Esophagus (tissue), 2 donors: Measurements from ENCODE around the gene PDLIM7. TPM values are rescaled to one million over a fixed set of nuclear protein-coding genes. Genes with fewer than 3 reads are reported as not detected.

Source experiments
- H3K27ac ChIP-seq, 2 donors: one replicate each; pipeline ENCODE4 v1.5.1; 2013; ENCODE audit warnings: low read depth in 2 of 2, mild to moderate bottlenecking in 2 of 2, inconsistent platforms in 1 of 2, low read length in 1 of 2, moderate library complexity in 1 of 2
- H3K27me3 ChIP-seq, 2 donors: one replicate each; pipeline ENCODE4 v1.6.1; 2013; ENCODE audit warnings: low read length in 2 of 2, control low read depth in 1 of 2, mild to moderate bottlenecking in 1 of 2; ENCODE audit not compliant: insufficient read depth in 2 of 2, control insufficient read depth in 1 of 2
- H3K36me3 ChIP-seq, 2 donors: one replicate each; pipeline ENCODE4 v1.6.1; 2013; ENCODE audit warnings: low read length in 1 of 2; ENCODE audit not compliant: control insufficient read depth in 2 of 2, insufficient read depth in 2 of 2
- H3K4me1 ChIP-seq, 2 donors: one replicate each; pipeline ENCODE4 v1.6.1; 2013; ENCODE audit warnings: low read length in 1 of 2; ENCODE audit not compliant: control insufficient read depth in 2 of 2, insufficient read depth in 2 of 2
- H3K4me3 ChIP-seq, 2 donors: one replicate each; pipeline ENCODE4 v1.5.1; 2013; ENCODE audit warnings: low read length in 2 of 2, mild to moderate bottlenecking in 2 of 2, low read depth in 1 of 2, moderate library complexity in 1 of 2
- H3K9me3 ChIP-seq, 2 donors: one replicate each; pipeline ENCODE4 v1.6.1; 2013; ENCODE audit warnings: mild to moderate bottlenecking in 2 of 2, low read depth in 1 of 2, low read length in 1 of 2, moderate library complexity in 1 of 2; ENCODE audit not compliant: control insufficient read depth in 2 of 2, insufficient read depth in 1 of 2
- WGBS, 2 donors: extraction: QIAGEN DNeasy Blood & Tissue Kit; methylation state at CpG; one replicate each; pipeline ENCODE4 v1.1.7; 2013; 5-methylcytosine and 5-hydroxymethylcytosine counted together
- polyA plus RNA-seq, 2 donors: library from polyadenylated mRNA; stranded (reverse); fragments of 200-250 nt; gene quantifications; one replicate each; pipeline ENCODE4 v1.2.3, GENCODE V29; 2013
- donor health status: healthy with polysubstance abuse.
- donor health status: Bipolar disorder and iron deficiency.

PDLIM7 gene
- polyA plus RNA-seq, 2 donors, result 65.4 to 102 TPM

DNA sequence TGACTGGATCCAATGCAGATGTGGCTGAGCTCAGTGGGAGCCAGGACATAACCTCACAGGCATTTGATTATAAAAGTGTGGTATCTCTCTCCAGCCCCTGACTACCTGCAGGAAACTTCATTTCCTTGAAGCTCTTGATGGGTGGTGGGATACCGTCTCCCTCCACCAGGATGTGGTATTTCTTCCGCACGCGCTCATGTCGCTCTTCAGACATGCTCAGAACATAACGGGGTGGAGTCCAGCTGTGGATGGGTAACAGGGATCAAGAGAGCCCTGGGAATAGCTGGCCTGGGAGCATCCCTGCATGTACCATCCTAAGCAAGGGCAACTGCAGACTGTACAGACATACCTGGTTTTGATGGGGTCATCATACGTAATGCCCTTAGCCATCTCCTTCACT lies 18.2 kb upstream of the PDLIM7 start:
- H3K4me3 ChIP-seq, result peak overlapping the region in 1 of 2 donors; percentile 73

DNA sequence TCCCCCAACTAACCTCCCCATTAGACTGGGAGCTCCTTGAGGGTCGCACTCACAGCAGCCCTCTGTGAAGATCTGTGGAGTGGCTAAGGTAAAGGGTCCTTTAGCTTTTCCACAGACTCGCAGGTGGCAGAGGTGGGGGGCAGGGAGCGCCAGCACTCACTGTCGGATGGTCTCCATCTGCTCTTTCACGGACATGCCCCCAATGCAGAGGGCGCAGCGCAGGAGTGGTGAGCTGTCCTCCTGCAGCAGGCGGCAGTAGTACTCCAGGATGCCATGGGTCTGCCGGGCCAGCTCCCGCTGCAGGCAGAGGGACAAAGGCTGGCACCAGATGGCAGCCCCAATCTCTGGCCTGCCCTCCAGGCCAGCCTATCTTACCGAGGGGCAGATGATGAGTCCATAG lies 17.1 kb upstream of the PDLIM7 start:
- H3K4me3 ChIP-seq, result no peak overlapping the region
- peaks cover 25 to 48% of the 10 kb centered on the region in 2 donors for H3K36me3 ChIP-seq
- WGBS, 2 donors, result 94% methylated on average over 11 of the region's 11 CpGs
- H3K4me1 ChIP-seq, result peaks cover 3 to 8% of the 10 kb centered on the region in 2 donors
- no peaks in the 10 kb centered on the region for H3K27me3 ChIP-seq
- no peak overlapping the region for H3K27ac ChIP-seq
- H3K9me3 ChIP-seq, result no peaks in the 10 kb centered on the region

More for the DNA sequence above, 18.2 kb upstream of the PDLIM7 start:
- Histone ChIP-seq H3K27ac (no peak overlapping the region), H3K9me3 (no peaks in the 10 kb centered on the region), H3K36me3 (peaks cover 27 to 52% of the 10 kb centered on the region in 2 donors), H3K4me1 (peaks cover 3 to 8% of the 10 kb centered on the region in 2 donors), H3K27me3 (no peaks in the 10 kb centered on the region)
- WGBS, 2 donors, result 87% methylated on average over 7 of the region's 7 CpGs

DNA sequence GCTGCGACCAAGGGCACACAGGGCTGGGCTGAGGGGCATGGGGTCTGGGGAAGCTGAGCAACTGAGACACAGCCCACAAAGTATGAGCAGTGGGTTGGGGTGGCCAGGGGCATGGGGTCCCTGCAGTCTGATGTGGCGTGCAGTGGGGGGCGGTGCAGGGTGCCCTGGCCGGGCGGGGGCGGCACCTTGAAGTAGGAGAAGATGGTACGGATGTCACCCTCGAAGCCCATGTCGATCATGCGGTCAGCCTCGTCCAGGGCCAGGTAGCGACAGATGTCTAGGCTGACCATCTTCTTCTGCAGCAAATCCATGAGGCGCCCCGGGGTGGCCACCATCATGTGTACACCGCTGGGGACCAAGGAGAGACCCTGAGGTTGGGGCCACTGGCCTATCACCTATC lies 16.1 kb upstream of the PDLIM7 start:
- Histone ChIP-seq H3K36me3 (peaks cover 24 to 44% of the 10 kb centered on the region in 2 donors), H3K27me3 (no peaks in the 10 kb centered on the region), H3K9me3 (no peaks in the 10 kb centered on the region), H3K4me3 (no peak overlapping the region), H3K4me1 (peaks cover 3 to 8% of the 10 kb centered on the region in 2 donors), H3K27ac (no peak overlapping the region)
- 94 to 97% methylated on average over 13 to 15 of the region's 15 CpGs for WGBS, 2 donors

DNA sequence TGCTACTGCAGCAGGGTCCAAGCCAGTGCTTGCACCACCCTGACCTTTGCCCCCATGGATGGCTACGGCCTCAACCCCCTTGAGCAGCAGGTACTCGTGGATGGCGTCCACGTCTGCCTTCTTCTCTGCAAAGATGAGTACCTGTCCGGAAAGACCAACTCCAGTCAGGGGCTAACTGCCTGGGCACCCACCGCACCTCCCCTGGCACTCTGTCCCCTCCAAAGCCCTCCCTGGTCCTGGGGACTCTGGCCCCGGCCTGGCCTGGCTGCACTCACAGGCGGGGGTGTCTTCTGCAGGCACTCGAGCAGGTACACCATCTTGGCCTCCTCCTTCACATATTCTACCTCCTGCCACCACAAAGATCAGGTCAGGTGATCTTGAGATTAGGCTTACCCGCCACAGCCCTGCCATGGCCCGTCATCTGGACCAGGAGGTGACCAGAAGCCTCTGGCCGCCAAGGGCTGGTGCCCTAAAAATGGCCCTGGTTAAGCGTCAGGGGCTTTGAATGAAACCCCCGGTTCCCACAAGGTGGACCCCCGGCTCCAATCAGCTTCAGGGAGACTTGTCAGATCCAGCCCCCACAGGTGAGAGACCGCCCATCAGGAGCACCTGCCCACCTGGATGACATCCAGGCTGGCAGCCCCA lies 15.5 kb upstream of the PDLIM7 start:
- Histone ChIP-seq H3K36me3 (peaks cover 24 to 44% of the 10 kb centered on the region in 2 donors), H3K27me3 (no peaks in the 10 kb centered on the region), H3K4me1 (peaks cover 3 to 8% of the 10 kb centered on the region in 2 donors), H3K9me3 (no peaks in the 10 kb centered on the region), H3K27ac (no peak overlapping the region), H3K4me3 (no peak overlapping the region)
- WGBS, 2 donors, result 90 to 91% methylated on average over 16 of the region's 16 CpGs

DNA sequence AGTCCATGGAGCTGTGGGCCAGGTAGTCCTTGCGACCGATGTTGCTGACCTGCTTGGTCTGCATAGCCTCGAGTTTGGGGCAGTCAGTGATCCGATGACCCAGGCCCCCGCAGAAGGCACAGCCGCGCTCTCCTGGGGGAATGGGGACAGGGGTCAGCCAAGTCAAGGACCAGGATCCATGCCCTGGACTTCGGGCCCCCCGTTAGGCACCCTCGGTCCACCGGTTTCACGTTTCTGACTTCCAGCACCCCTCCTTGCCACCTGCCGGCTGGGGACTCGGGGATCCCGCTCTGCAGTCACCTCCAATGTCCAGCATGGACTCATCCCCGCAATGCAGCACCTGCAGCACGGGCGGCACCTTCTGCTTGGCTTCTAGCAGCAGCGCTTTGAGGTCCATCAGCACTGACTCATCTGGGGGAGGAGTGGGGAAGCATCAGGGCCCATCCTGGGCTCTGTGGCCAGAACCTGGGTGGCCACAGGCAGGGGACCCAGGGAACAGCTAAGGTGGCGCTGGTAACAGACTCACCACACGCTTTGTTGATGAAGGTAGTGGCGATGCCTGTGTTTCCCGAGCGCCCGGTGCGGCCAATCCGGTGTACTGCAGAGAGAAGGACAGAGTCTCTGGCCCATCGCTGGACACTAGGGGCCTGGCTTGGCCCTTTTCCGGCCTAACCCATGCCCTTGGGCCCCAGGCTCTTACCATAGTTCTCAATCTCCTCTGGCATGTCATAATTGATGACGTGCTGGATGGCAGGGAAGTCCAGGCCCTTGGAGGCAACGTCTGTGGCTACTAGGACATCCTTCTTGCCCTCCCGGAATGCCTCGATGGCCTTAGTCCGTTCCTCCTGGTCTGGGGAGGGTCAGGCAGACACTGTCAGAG lies 14.6 kb upstream of the PDLIM7 start:
- no peak overlapping the region for H3K4me3 ChIP-seq
- no peak overlapping the region for H3K27ac ChIP-seq

DNA sequence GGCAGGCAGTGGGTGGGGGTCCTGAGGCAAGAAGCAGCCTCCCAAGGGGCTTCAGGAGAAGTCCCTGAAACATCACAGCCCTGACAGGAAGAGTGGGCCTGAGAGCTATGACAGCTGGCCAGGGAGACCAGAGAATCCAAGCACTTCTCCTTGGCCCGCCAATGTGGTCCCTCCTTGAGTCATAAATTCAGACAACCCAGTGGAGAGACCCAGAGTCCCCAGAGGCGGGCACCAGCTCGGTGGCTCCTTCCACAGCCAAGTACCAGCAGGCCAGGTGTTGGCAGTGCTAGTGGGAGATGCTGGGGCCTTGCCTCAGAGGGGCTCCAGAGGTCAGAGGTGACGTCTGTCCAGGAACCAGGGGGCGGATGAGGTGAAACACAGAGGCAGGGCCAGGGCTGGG lies 13.8 kb upstream of the PDLIM7 start:
- no peak overlapping the region for H3K4me3 ChIP-seq
- H3K27me3 ChIP-seq, result no peaks in the 10 kb centered on the region
- peaks cover 24 to 44% of the 10 kb centered on the region in 2 donors for H3K36me3 ChIP-seq
- H3K4me1 ChIP-seq, result peaks cover 3 to 6% of the 10 kb centered on the region in 2 donors
- 82 to 83% methylated on average over 5 of the region's 5 CpGs for WGBS, 2 donors
- no peak overlapping the region for H3K27ac ChIP-seq
- H3K9me3 ChIP-seq, result no peaks in the 10 kb centered on the region

More for the DNA sequence above, 14.6 kb upstream of the PDLIM7 start:
- Histone ChIP-seq H3K36me3 (peaks cover 24 to 44% of the 10 kb centered on the region in 2 donors), H3K4me1 (peaks cover 3 to 8% of the 10 kb centered on the region in 2 donors), H3K9me3 (no peaks in the 10 kb centered on the region), H3K27me3 (no peaks in the 10 kb centered on the region)
- 93 to 94% methylated on average over 33 to 34 of the region's 34 CpGs for WGBS, 2 donors

DNA sequence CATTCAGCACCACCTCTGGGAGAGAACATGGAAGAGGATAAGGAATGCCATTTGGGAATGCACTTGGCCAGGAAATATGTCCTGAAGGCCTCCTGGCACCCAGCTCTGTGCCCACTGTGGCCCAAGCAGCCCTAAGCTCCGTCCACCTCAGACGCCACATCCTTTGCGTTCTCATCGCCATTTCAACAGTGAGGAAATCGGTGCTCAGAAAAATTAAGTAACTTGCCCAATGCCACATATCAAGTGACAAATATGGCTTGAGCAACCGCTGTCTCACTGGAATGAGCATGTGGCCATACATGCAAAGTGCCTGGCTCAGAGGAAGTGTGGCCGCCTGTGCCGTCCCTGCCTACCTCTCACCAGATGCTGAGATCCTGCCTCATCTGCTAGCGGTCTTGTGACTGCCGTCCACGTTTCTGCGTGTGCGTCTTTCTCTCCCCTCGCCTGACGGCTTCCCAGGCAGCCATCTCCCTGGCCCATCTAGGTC lies 13.2 kb upstream of the PDLIM7 start:
- peaks cover 23 to 44% of the 10 kb centered on the region in 2 donors for H3K36me3 ChIP-seq

DNA sequence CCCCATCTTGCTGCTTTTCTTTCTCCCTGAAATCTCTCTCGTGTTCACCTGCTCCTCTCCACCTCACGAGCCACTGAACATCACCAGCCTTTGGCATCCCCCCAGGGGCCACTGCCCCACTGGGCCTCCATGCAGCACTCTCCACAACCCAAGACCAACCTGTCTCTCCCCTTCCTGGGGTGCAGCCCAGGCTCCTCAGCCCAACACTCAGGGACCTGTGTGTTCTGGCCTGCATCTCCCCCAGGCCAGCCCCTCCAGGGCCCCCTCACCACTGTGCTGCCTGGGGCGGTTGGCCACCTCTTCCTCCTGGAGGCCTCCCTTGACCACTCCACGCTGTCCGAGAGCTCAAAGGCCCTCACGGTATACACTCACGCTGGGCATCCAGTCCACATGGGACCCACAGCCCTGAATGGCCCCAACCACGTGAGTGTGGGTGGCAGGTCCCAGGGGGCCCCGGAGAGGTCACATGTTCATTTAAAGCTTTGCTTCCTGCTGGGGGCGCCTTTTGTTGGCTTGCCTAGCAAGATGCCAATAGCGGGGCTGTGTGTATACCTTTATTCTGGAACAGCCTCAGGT lies 12.7 kb upstream of the PDLIM7 start:
- Histone ChIP-seq H3K4me1 (peaks cover 0 to 3% of the 10 kb centered on the region in 2 donors), H3K27me3 (no peaks in the 10 kb centered on the region), H3K4me3 (no peak overlapping the region), H3K36me3 (peaks cover 20 to 44% of the 10 kb centered on the region in 2 donors), H3K27ac (no peak overlapping the region), H3K9me3 (no peaks in the 10 kb centered on the region)
- WGBS, 2 donors, result 66 to 69% methylated on average over 11 of the region's 11 CpGs

More for the DNA sequence above, 13.2 kb upstream of the PDLIM7 start:
- H3K27ac ChIP-seq, result no peak overlapping the region
- WGBS, 2 donors, result 84 to 85% methylated on average over 15 of the region's 15 CpGs
- no peaks in the 10 kb centered on the region for H3K27me3 ChIP-seq
- no peak overlapping the region for H3K4me3 ChIP-seq
- peaks cover under 1 to 3% of the 10 kb centered on the region in 2 donors for H3K4me1 ChIP-seq
- no peaks in the 10 kb centered on the region for H3K9me3 ChIP-seq

DNA sequence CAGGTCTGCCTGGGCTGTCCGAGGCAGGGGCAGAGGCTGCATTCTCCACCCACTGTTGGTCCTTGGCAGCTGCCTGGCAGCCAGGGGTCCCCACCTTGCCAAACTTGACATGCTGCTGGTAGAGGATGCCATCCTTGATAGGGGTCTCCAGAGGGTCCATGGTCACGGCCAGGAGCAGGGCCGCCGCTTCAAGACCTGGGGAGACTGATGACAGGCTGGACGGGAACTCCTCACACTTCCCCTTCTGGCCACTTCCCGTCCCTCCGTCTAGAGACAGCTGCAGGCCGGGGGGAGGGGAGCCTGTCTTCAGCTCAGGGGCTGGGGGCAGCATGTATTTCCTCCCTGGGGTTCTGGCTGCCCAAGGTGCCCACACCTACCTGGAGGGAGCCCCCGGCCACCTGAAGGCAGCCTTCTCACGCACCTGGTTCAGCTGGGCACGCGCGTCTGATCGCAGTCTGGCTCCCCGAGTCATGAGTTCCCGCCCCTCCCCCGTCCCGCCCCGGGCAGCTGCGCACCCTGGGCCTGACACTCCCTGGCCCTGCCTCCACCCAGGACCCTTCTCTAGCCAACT lies 12.1 kb upstream of the PDLIM7 start, which contains the start of gene DOK3:
Gene DOK3 (minus strand): TSS at position 446 of the 571 bp plus-strand sequence. CDS start 286 bp downstream, at position 160.
- Histone ChIP-seq H3K27ac (peak within 1 kb of the TSS in 1 of 2 donors; percentile 2), H3K36me3 (peaks cover 20 to 38% of the 10 kb centered on the region in 2 donors), H3K4me3 (no peak within 1 kb of the TSS), H3K4me1 (no peaks in the 10 kb centered on the region), H3K27me3 (no peaks in the 10 kb centered on the region), H3K9me3 (no peaks in the 10 kb centered on the region)
- 33 to 45% methylated on average over 20 of the region's 20 CpGs for WGBS, 2 donors
